Endothelial cell (in vitro differentiated cells): Measurements from ENCODE around the gene TOP3B. TPM values are rescaled to one million over a fixed set of nuclear protein-coding genes. Genes with fewer than 3 reads are reported as not detected.

ENCODE experiments used
- DNase-seq: peaks from one replicate; pipeline ENCODE4 v3.0.0; 2021; ENCODE audit warnings: low spot score
- H3K27ac Mint-ChIP-seq: one replicate; pipeline ENCODE4 v1.8.0; 2021; ENCODE audit warnings: mixed read lengths, inconsistent platforms; ENCODE audit not compliant: unreplicated experiment
- H3K27me3 Mint-ChIP-seq: one replicate; pipeline ENCODE4 v1.8.0; 2021; ENCODE audit warnings: mild to moderate bottlenecking, moderate library complexity, mixed read lengths, inconsistent platforms; ENCODE audit not compliant: unreplicated experiment
- H3K36me3 Mint-ChIP-seq: one replicate; pipeline ENCODE4 v1.8.0; 2021; ENCODE audit warnings: mild to moderate bottlenecking, low read depth, mixed read lengths, inconsistent platforms; ENCODE audit not compliant: unreplicated experiment
- H3K4me1 Mint-ChIP-seq: one replicate; pipeline ENCODE4 v1.8.0; 2021; ENCODE audit warnings: mild to moderate bottlenecking, mixed read lengths, inconsistent platforms; ENCODE audit not compliant: unreplicated experiment
- H3K4me3 Mint-ChIP-seq: one replicate; pipeline ENCODE4 v1.8.0; 2021; ENCODE audit warnings: mild to moderate bottlenecking, mixed read lengths, inconsistent platforms; ENCODE audit not compliant: unreplicated experiment
- H3K9me3 Mint-ChIP-seq: one replicate; pipeline ENCODE4 v1.8.0; 2021; ENCODE audit warnings: mixed read lengths, inconsistent platforms; ENCODE audit not compliant: unreplicated experiment
- total RNA-seq: library from RNA; stranded (reverse); fragmentation: NEBNext Ultra II Directional; extraction: Animal tissue kit (Norgen Biotek cat#: 25700); gene quantifications from one replicate; pipeline ENCODE4 v1.2.1, GENCODE V29; 2021; ENCODE audit not compliant: unreplicated experiment
- TF ChIP-seq, protein P1 (sequence below): fragments of 200-600 bp; sonication (generic); IDR thresholded peaks from one replicate; pipeline ENCODE4 v1.5.0; 2021; ENCODE audit warnings: antibody characterized with exemption; ENCODE audit not compliant: unreplicated experiment

The TOP3B gene
- total RNA-seq, 1 donor from 2014 or later, result 55.6 TPM

DNA sequence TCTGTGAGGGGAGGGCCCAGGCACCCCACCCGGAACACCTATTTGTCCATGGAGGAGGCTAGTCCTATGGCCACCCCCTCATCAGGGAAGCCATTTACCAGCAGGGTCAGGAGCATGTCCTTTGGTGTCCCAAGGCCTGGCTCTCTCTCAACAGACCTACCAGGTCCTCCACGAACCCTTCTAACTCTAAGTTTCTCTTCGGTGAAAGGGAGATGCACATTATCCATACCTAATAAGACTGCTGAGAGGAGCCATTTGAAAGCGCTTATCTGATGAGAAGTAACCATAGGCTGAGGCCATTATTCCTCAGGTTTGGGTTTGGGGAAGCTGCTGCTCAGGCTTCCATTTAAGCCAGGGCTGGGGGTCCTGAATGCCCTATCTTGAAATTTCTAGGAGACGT is 9.2 kb upstream of the TOP3B start:
- Mint-ChIP-seq H3K9me3 (no peaks in the 10 kb centered on the region), H3K4me1 (no peaks in the 10 kb centered on the region), H3K4me3 (no peak overlapping the region), H3K27me3 (peaks cover 5% of the 10 kb centered on the region), H3K36me3 (no peaks in the 10 kb centered on the region), H3K27ac (no peak overlapping the region)
- TF ChIP-seq, protein P1, sequence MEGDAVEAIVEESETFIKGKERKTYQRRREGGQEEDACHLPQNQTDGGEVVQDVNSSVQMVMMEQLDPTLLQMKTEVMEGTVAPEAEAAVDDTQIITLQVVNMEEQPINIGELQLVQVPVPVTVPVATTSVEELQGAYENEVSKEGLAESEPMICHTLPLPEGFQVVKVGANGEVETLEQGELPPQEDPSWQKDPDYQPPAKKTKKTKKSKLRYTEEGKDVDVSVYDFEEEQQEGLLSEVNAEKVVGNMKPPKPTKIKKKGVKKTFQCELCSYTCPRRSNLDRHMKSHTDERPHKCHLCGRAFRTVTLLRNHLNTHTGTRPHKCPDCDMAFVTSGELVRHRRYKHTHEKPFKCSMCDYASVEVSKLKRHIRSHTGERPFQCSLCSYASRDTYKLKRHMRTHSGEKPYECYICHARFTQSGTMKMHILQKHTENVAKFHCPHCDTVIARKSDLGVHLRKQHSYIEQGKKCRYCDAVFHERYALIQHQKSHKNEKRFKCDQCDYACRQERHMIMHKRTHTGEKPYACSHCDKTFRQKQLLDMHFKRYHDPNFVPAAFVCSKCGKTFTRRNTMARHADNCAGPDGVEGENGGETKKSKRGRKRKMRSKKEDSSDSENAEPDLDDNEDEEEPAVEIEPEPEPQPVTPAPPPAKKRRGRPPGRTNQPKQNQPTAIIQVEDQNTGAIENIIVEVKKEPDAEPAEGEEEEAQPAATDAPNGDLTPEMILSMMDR, result no peak
- DNase-seq, result no peak

DNA sequence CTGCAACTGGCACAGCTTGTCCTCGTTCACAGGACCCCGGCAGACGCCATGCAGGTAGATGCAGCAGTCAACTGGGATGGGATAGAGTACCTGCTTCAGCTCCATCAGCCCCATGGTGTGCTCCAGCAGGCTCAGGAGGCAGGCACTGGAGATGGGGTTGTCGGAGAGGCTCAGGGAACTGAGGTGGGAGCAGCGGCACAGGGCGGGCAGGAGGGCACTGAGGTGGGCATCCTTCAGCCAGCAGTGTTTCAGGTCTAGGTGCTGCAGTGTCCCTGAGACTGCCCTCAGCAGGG is 8.7 kb upstream of the TOP3B start:
- no peak for DNase-seq
- H3K27ac Mint-ChIP-seq, result no peak overlapping the region
- TF ChIP-seq, protein P1, result no peak
- H3K4me1 Mint-ChIP-seq, result no peaks in the 10 kb centered on the region
- no peak overlapping the region for H3K4me3 Mint-ChIP-seq
- H3K27me3 Mint-ChIP-seq, result peaks cover 5% of the 10 kb centered on the region
- no peaks in the 10 kb centered on the region for H3K9me3 Mint-ChIP-seq
- H3K36me3 Mint-ChIP-seq, result no peaks in the 10 kb centered on the region

- Mint-ChIP-seq H3K36me3 (no peaks in the 10 kb centered on the region), H3K4me3 (no peak overlapping the region), H3K4me1 (no peaks in the 10 kb centered on the region), H3K27ac (no peak overlapping the region), H3K9me3 (no peaks in the 10 kb centered on the region), H3K27me3 (peaks cover 4% of the 10 kb centered on the region)
- no peak for DNase-seq
- TF ChIP-seq, protein P1, result no peak
Measured at GRCh38 chr22:21990445-21991303, 8.1 kb upstream of the TOP3B start.

- DNase-seq, result no peak
- TF ChIP-seq, protein P1, result no peak
- Mint-ChIP-seq H3K9me3 (no peaks in the 10 kb centered on the region), H3K4me3 (no peak overlapping the region), H3K36me3 (no peaks in the 10 kb centered on the region), H3K27ac (peak overlapping the region; percentile 5), H3K27me3 (peaks cover 4% of the 10 kb centered on the region), H3K4me1 (no peaks in the 10 kb centered on the region)
Measured at GRCh38 chr22:21989049-21989448, 6.5 kb upstream of the TOP3B start.

DNA sequence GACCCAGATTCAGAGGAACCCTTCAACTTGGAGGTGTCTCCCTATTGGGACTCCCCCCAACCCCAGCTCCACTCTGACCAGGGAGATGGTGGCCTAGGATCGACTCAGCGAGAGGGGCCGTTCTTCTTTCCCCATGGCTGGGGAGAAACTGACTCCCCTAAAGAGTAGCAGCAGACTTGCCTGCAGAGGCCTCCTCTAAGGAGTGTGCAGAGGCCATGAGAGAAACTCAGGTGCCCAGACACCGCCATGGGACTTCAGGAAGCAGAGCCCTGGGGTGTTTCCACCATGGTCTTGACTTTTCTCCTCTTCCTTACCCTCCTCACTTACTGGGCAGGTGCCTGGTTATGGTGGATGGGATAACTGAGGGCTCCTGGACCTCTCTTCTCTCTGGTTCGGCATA is 2.6 kb upstream of the TOP3B start:
- Mint-ChIP-seq H3K27me3 (peaks cover 2% of the 10 kb centered on the region), H3K27ac (no peak overlapping the region), H3K36me3 (no peaks in the 10 kb centered on the region), H3K9me3 (no peaks in the 10 kb centered on the region), H3K4me3 (no peak overlapping the region), H3K4me1 (peaks cover 8% of the 10 kb centered on the region)
- DNase-seq, result no peak
- TF ChIP-seq, protein P1, result no peak
